A549 (cell line): ENCODE data around the gene TNC. TPM values are rescaled to one million over a fixed set of nuclear protein-coding genes. Genes with fewer than 3 reads are reported as not detected.

ENCODE experiments used
- ATAC-seq, 2 experiments: fragments of 200-7000 bp in 1 of 2; fragments of >200 bp in 1 of 2; cut with Nextera tagmentation in 1 of 2; cut with Tn5 transposase in 1 of 2; 3 replicates each; pipeline versions ENCODE4 v1.8.0 to v1.9.1; 2018 to 2020; ENCODE audit warnings: mild to moderate bottlenecking in 1 of 2, moderate library complexity in 1 of 2
- CTCF ChIA-PET: fragments of 300-600 bp; sonication (Branson Sonifier 250); formaldehyde crosslinking; extraction: SDS; loops from one replicate; lab custom pipeline; 2021; ENCODE audit warnings: antibody characterized with exemption, inconsistent platforms; lab: Yijun Ruan, JAX
- POLR2A ChIA-PET: fragments of 350-600 bp; formaldehyde crosslinking; extraction: SDS; loops from one replicate; lab custom pipeline; 2021; ENCODE audit warnings: antibody characterized with exemption, inconsistent platforms; lab: Yijun Ruan, JAX
- DNase-seq, 2 experiments: peaks; one replicate each; pipeline versions ENCODE4 v3.0.0 to v3.0.0-alpha.2; 2011 to 2016; ENCODE audit warnings: low read depth in 1 of 2, low spot score in 1 of 2
- FAIRE-seq: peaks from 2 replicates; lab custom pipeline; 2011; peaks lifted over from hg19 to GRCh38; lab: Jason Lieb, UNC
- H3K27ac ChIP-seq, 2 experiments: fragments of >200 bp; sonication (Bioruptor Twin); formaldehyde crosslinking; 3 replicates each; pipeline ENCODE4 v1.5.1; 2016 to 2017
- H3K4me1 ChIP-seq: fragments of >200 bp; sonication (Bioruptor Twin); formaldehyde crosslinking; 3 replicates; pipeline ENCODE4 v1.6.1; 2016
- H3K4me2 ChIP-seq: fragments of >200 bp; sonication (Bioruptor Twin); formaldehyde crosslinking; 3 replicates; pipeline ENCODE4 v1.6.1; 2016
- H3K4me3 ChIP-seq: fragments of >200 bp; sonication (Bioruptor Twin); formaldehyde crosslinking; 3 replicates; pipeline ENCODE4 v1.5.1; 2016
- H3K9me3 ChIP-seq: fragments of >200 bp; sonication (Bioruptor Twin); formaldehyde crosslinking; 3 replicates; pipeline ENCODE4 v1.6.1; 2016
- BHLHE40 ChIP-seq: IDR thresholded peaks from 2 replicates; pipeline ENCODE4 v1.6.1; 2012; ENCODE audit warnings: low read depth, low read length, inconsistent platforms
- E2F6 ChIP-seq: IDR thresholded peaks from 2 replicates; pipeline ENCODE4 v1.6.1; 2012; ENCODE audit warnings: low read depth, borderline replicate concordance
- EHMT2 ChIP-seq: fragments of 200-600 bp; sonication (generic); IDR thresholded peaks from 2 replicates; pipeline ENCODE4 v1.6.1; 2016; ENCODE audit warnings: antibody characterized with exemption, low read depth, mild to moderate bottlenecking, moderate library complexity
- ESRRA ChIP-seq: fragments of 150-350 bp; IDR thresholded peaks from 2 replicates; pipeline ENCODE4 v1.6.1; 2014; ENCODE audit warnings: mild to moderate bottlenecking, low read length, borderline replicate concordance
- FOXS1 ChIP-seq: fragments of 250-450 bp; sonication (Bioruptor Pico); IDR thresholded peaks from 2 replicates; pipeline ENCODE4 v1.5.0; 2020; ENCODE audit warnings: mild to moderate bottlenecking, moderate library complexity
- GATA3 ChIP-seq: IDR thresholded peaks from 2 replicates; pipeline ENCODE4 v1.6.1; 2012; ENCODE audit warnings: borderline replicate concordance
- HMGXB4 ChIP-seq: fragments of 250-450 bp; sonication (Bioruptor Pico); IDR thresholded peaks from 2 replicates; pipeline ENCODE4 v1.5.0; 2021; ENCODE audit warnings: mild to moderate bottlenecking, moderate library complexity, borderline replicate concordance
- HOXA7 ChIP-seq: fragments of 250-450 bp; sonication (Bioruptor Pico); IDR thresholded peaks from 2 replicates; pipeline ENCODE4 v1.5.0; 2020; ENCODE audit warnings: mild to moderate bottlenecking, moderate library complexity
- KDM1A ChIP-seq: fragments of 200-600 bp; sonication (generic); IDR thresholded peaks from 2 replicates; pipeline ENCODE4 v1.6.1; 2016; ENCODE audit warnings: low read depth, mild to moderate bottlenecking
- MAFK ChIP-seq: fragments of 450-650 bp; IDR thresholded peaks from 2 replicates; pipeline ENCODE4 v1.6.1; 2014; ENCODE audit not compliant: partially characterized antibody
- MYC ChIP-seq: IDR thresholded peaks from 2 replicates; pipeline ENCODE4 v1.6.1; 2012; ENCODE audit warnings: mild to moderate bottlenecking, inconsistent platforms, low read length, improper control_type of control experiment, borderline replicate concordance
- NR3C1 ChIP-seq: fragments of >200 bp; sonication (Bioruptor Twin); formaldehyde crosslinking; IDR thresholded peaks from 3 replicates; pipeline ENCODE4 v1.6.1; 2017
- PHF8 ChIP-seq: fragments of 200-600 bp; sonication (generic); IDR thresholded peaks from 2 replicates; pipeline ENCODE4 v1.6.1; 2016; ENCODE audit warnings: low read depth, mild to moderate bottlenecking, antibody characterized with exemption, moderate library complexity, borderline replicate concordance
- POLR2A ChIP-seq: IDR thresholded peaks from 2 replicates; pipeline ENCODE4 v1.6.1; 2012; ENCODE audit warnings: mild to moderate bottlenecking, low read length
- RAD21 ChIP-seq, 2 experiments: fragments of >200 bp in 1 of 2; sonication (Bioruptor Twin) in 1 of 2; formaldehyde crosslinking in 1 of 2; IDR thresholded peaks in 1 of 2; conservative IDR thresholded peaks in 1 of 2; 2 replicates in 1 of 2; 3 replicates in 1 of 2; pipeline ENCODE4 v1.6.1; 2012 to 2018; ENCODE audit warnings: inconsistent platforms in 1 of 2
- RNF2 ChIP-seq: fragments of 200-600 bp; sonication (generic); IDR thresholded peaks from 2 replicates; pipeline ENCODE4 v1.6.1; 2016; ENCODE audit warnings: low read depth, mild to moderate bottlenecking, antibody characterized with exemption, moderate library complexity, borderline replicate concordance
- SMC3 ChIP-seq: fragments of >200 bp; sonication (Bioruptor Twin); formaldehyde crosslinking; IDR thresholded peaks from 3 replicates; pipeline ENCODE4 v1.6.1; 2018; ENCODE audit warnings: inconsistent platforms
- SREBF2 ChIP-seq: fragments of 450-650 bp; IDR thresholded peaks from 2 replicates; pipeline ENCODE4 v1.6.1; 2014; ENCODE audit warnings: mild to moderate bottlenecking, moderate library complexity
- TP53 ChIP-seq: fragments of 250-450 bp; sonication (Bioruptor Pico); IDR thresholded peaks from 2 replicates; pipeline ENCODE4 v1.5.0; 2021; ENCODE audit warnings: mild to moderate bottlenecking, moderate library complexity
- ZFP36 ChIP-seq: fragments of 450-650 bp; IDR thresholded peaks from 2 replicates; pipeline ENCODE4 v1.6.1; 2014; ENCODE audit warnings: borderline replicate concordance; ENCODE audit not compliant: partially characterized antibody
- WGBS: methylation state at CpG from one replicate; pipeline ENCODE4 v1.1.6; 2017; ENCODE audit errors: missing lambda C conversion rate; 5-methylcytosine and 5-hydroxymethylcytosine counted together
- polyA plus RNA-seq, 4 experiments: library from polyadenylated mRNA; depleted of rRNA in 3 of 4; stranded (reverse); fragments of >200 nt; fragmentation: RNase III in 1 of 4; extraction: RNeasy Plus Mini Kit Qiagen cat#74134 plus additional on column Dnase treatment in 1 of 4; gene quantifications; 2 replicates in 3 of 4; 3 replicates in 1 of 4; pipeline ENCODE4 v1.2.3, GENCODE V29; 2011 to 2017
- TF ChIP-seq, protein P1 (sequence below): fragments of 450-650 bp; IDR thresholded peaks from 2 replicates; pipeline ENCODE4 v1.6.1; 2014; ENCODE audit warnings: antibody characterized with exemption
- TF ChIP-seq, protein P2 (sequence below): fragments of >200 bp; sonication (Bioruptor Twin); formaldehyde crosslinking; IDR thresholded peaks from 3 replicates; pipeline ENCODE4 v1.6.1; 2016
- TF ChIP-seq, protein P3 (sequence below): IDR thresholded peaks from 2 replicates; pipeline ENCODE4 v1.6.1; 2012
- TF ChIP-seq, protein P4 (sequence below): fragments of 250-450 bp; sonication (Bioruptor Pico); IDR thresholded peaks from 2 replicates; pipeline ENCODE4 v1.5.0; 2020; ENCODE audit warnings: low read depth, mild to moderate bottlenecking, moderate library complexity
- TF ChIP-seq, protein P5 (sequence below): fragments of >200 bp; sonication (Bioruptor Twin); formaldehyde crosslinking; IDR thresholded peaks from 2 replicates; pipeline ENCODE4 v1.6.1; 2016

The TNC gene
- polyA plus RNA-seq, 2 of the 4 experiments (the other 2 are of a cell fraction) = 0.50 to 0.63 TPM

GRCh38 chr9:115030006-115030405, 88.0 kb downstream of the TNC start:
- Histone ChIP-seq H3K4me3 (no peak overlapping the region), H3K9me3 (no peaks in the 10 kb centered on the region), H3K4me1 (no peaks in the 10 kb centered on the region), H3K4me2 (no peak overlapping the region), H3K27ac (no peak overlapping the region)
- DNase-seq (no peak), ATAC-seq (no peak), FAIRE-seq (no peak)
- WGBS = 42% methylated on average over 4 of the region's 4 CpGs
- TF ChIP-seq RNF2 = no peak
- CTCF ChIA-PET = interaction anchor here (0.8 to 1.3 kb wide), 3 partner anchors 14 to 349 kb away, joined by 3 to 4 read pairs (median 3); no protein-coding TSS in a partner anchor
- POLR2A ChIA-PET = no interaction called here

GRCh38 chr9:115025721-115026120, 92.2 kb downstream of the TNC start:
- Histone ChIP-seq H3K27ac (no peak overlapping the region), H3K9me3 (no peaks in the 10 kb centered on the region), H3K4me3 (no peak overlapping the region), H3K4me1 (no peaks in the 10 kb centered on the region), H3K4me2 (no peak overlapping the region)
- ChIA-PET CTCF (interaction anchor here (1.5 to 3.3 kb wide), 3 partner anchors 10 to 499 kb away, joined by 4 to 20 read pairs (median 4); no protein-coding TSS in a partner anchor), POLR2A (no interaction called here)
- DNase-seq (no peak), FAIRE-seq (no peak), ATAC-seq (no peak)
- TF ChIP-seq, protein P1, sequence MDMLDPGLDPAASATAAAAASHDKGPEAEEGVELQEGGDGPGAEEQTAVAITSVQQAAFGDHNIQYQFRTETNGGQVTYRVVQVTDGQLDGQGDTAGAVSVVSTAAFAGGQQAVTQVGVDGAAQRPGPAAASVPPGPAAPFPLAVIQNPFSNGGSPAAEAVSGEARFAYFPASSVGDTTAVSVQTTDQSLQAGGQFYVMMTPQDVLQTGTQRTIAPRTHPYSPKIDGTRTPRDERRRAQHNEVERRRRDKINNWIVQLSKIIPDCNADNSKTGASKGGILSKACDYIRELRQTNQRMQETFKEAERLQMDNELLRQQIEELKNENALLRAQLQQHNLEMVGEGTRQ = no peak
- TF ChIP-seq FOXS1 (CRISPR knock-in tag) (no peak), E2F6 (no peak), RAD21 (conservative IDR thresholded peaks at IDR 0.05 in 1 of 2, IDR thresholded peaks at IDR 0.05 in 1 of 2) (no peak), GATA3 (no peak), HMGXB4 (CRISPR knock-in tag) (no peak), ZFP36 (no peak), POLR2A (no peak), MYC (no peak), HOXA7 (CRISPR knock-in tag) (no peak), SMC3 (no peak)
- TF ChIP-seq, protein P2, sequence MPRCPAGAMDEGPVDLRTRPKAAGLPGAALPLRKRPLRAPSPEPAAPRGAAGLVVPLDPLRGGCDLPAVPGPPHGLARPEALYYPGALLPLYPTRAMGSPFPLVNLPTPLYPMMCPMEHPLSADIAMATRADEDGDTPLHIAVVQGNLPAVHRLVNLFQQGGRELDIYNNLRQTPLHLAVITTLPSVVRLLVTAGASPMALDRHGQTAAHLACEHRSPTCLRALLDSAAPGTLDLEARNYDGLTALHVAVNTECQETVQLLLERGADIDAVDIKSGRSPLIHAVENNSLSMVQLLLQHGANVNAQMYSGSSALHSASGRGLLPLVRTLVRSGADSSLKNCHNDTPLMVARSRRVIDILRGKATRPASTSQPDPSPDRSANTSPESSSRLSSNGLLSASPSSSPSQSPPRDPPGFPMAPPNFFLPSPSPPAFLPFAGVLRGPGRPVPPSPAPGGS = no peak
- TF ChIP-seq, protein P3, sequence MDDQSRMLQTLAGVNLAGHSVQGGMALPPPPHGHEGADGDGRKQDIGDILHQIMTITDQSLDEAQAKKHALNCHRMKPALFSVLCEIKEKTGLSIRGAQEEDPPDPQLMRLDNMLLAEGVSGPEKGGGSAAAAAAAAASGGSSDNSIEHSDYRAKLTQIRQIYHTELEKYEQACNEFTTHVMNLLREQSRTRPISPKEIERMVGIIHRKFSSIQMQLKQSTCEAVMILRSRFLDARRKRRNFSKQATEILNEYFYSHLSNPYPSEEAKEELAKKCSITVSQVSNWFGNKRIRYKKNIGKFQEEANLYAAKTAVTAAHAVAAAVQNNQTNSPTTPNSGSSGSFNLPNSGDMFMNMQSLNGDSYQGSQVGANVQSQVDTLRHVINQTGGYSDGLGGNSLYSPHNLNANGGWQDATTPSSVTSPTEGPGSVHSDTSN = no peak

GRCh38 chr9:115024925-115025535, 92.9 kb downstream of the TNC start:
- H3K4me2 ChIP-seq = no peak overlapping the region
- POLR2A ChIA-PET = no interaction called here

More at GRCh38 chr9:115024925-115025535, 92.9 kb downstream of the TNC start:
- H3K27ac ChIP-seq = no peak overlapping the region
- CTCF ChIA-PET = interaction anchor here (1.5 to 3.3 kb wide), 3 partner anchors 10 to 500 kb away, joined by 4 to 20 read pairs (median 4); no protein-coding TSS in a partner anchor
- no peak overlapping the region for H3K4me3 ChIP-seq
- DNase-seq = no peak
- 55% methylated on average over 5 of the region's 5 CpGs for WGBS
- H3K9me3 ChIP-seq = no peaks in the 10 kb centered on the region
- TF ChIP-seq EHMT2 (no peak), MAFK (no peak), RNF2 (no peak), PHF8 (no peak), SMC3 (no peak), BHLHE40 (no peak), NR3C1 (no peak), RAD21 (conservative IDR thresholded peaks at IDR 0.05 in 1 of 2, IDR thresholded peaks at IDR 0.05 in 1 of 2) (no peak), KDM1A (no peak), GATA3 (no peak), ESRRA (no peak), SREBF2 (no peak), TP53 (CRISPR knock-in tag) (no peak)
- TF ChIP-seq, protein P4, sequence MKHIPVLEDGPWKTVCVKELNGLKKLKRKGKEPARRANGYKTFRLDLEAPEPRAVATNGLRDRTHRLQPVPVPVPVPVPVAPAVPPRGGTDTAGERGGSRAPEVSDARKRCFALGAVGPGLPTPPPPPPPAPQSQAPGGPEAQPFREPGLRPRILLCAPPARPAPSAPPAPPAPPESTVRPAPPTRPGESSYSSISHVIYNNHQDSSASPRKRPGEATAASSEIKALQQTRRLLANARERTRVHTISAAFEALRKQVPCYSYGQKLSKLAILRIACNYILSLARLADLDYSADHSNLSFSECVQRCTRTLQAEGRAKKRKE (CRISPR knock-in tag) = no peak
- TF ChIP-seq, protein P3 = no peak
- TF ChIP-seq, protein P5, sequence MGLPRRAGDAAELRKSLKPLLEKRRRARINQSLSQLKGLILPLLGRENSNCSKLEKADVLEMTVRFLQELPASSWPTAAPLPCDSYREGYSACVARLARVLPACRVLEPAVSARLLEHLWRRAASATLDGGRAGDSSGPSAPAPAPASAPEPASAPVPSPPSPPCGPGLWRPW = no peak
- no peak for ATAC-seq
- no peak for FAIRE-seq
- no peaks in the 10 kb centered on the region for H3K4me1 ChIP-seq
